Fibroblast of lung (primary cell): ENCODE measurements around the gene IFNL1. TPM values are rescaled to one million over a fixed set of nuclear protein-coding genes. Genes with fewer than 3 reads are reported as not detected.

Source experiments
- DNase-seq, 2 donors: peaks; one replicate each; pipeline versions ENCODE4 v3.0.0 to v3.0.0-alpha.2; 2010; ENCODE audit warnings: low read depth in 2 of 2
- H2AFZ ChIP-seq: 2 replicates; pipeline ENCODE4 v1.5.1; 2012; ENCODE audit warnings: low read length, control low read depth, inconsistent platforms
- H3K27ac ChIP-seq: 2 replicates; pipeline ENCODE4 v1.5.1; 2011; ENCODE audit warnings: low read length, control low read depth; ENCODE audit not compliant: insufficient read depth
- H3K27me3 ChIP-seq: 2 replicates; pipeline ENCODE4 v1.5.1; 2011; ENCODE audit warnings: mild to moderate bottlenecking, low read length; ENCODE audit not compliant: control insufficient read depth, insufficient read depth
- H3K36me3 ChIP-seq: 2 replicates; pipeline ENCODE4 v1.5.1; 2011; ENCODE audit warnings: low read length; ENCODE audit not compliant: control insufficient read depth, insufficient read depth
- H3K4me1 ChIP-seq: 2 replicates; pipeline ENCODE4 v1.5.1; 2011; ENCODE audit warnings: low read length; ENCODE audit not compliant: control insufficient read depth, insufficient read depth; ENCODE audit errors: extremely low read depth
- H3K4me2 ChIP-seq: 2 replicates; pipeline ENCODE4 v1.5.1; 2011; ENCODE audit warnings: low read length, control low read depth; ENCODE audit not compliant: insufficient read depth; ENCODE audit errors: extremely low read depth
- H3K4me3 ChIP-seq, 4 experiments: fragments of 200-600 bp in 1 of 4; sonication (generic) in 1 of 4; replicated peaks in 1 of 4; 2 replicates each; pipeline ENCODE4 v1.5.1; 2011 to 2016; ENCODE audit warnings: low read length in 4 of 4, low read depth in 3 of 4, mild to moderate bottlenecking in 3 of 4, control low read depth in 2 of 4, inconsistent platforms in 1 of 4, mixed read lengths in 1 of 4; ENCODE audit not compliant: insufficient read depth in 1 of 4; ENCODE audit errors: control extremely low read depth in 1 of 4
- H3K79me2 ChIP-seq: 2 replicates; pipeline ENCODE4 v1.5.1; 2012; ENCODE audit warnings: mild to moderate bottlenecking, low read length, inconsistent platforms; ENCODE audit not compliant: control insufficient read depth, insufficient read depth
- H3K9ac ChIP-seq: 2 replicates; pipeline ENCODE4 v1.5.1; 2011; ENCODE audit warnings: mild to moderate bottlenecking, low read length, control low read depth; ENCODE audit not compliant: insufficient read depth
- H3K9me3 ChIP-seq: 2 replicates; pipeline ENCODE4 v1.5.1; 2012; ENCODE audit warnings: low read depth, low read length; ENCODE audit not compliant: control insufficient read depth, insufficient read depth
- H4K20me1 ChIP-seq: 2 replicates; pipeline ENCODE4 v1.5.1; 2011; ENCODE audit warnings: low read length; ENCODE audit not compliant: control insufficient read depth, insufficient read depth; ENCODE audit errors: extremely low read depth
- CTCF ChIP-seq, 2 donors: IDR thresholded peaks in 1 of 2; conservative IDR thresholded peaks in 1 of 2; 1 replicate in 1 of 2; 2 replicates in 1 of 2; pipeline ENCODE4 v1.5.1; 2011 to 2012; ENCODE audit warnings: low read length in 2 of 2, control low read depth in 1 of 2, inconsistent platforms in 1 of 2, low read depth in 1 of 2, mild to moderate bottlenecking in 1 of 2
- EZH2 ChIP-seq: IDR thresholded peaks from 2 replicates; pipeline ENCODE4 v1.5.1; 2012; ENCODE audit warnings: low read length, control low read depth, mild to moderate bottlenecking; ENCODE audit errors: missing control alignments
- polyA plus RNA-seq, 2 donors: library from polyadenylated mRNA; depleted of rRNA in 1 of 2; stranded (reverse) in 1 of 2; unstranded in 1 of 2; fragments of >200 nt; gene quantifications; 2 replicates each; pipeline ENCODE4 v1.2.1, GENCODE V29; 2011 to 2012; ENCODE audit warnings: missing spikeins in 1 of 2
- total RNA-seq: library from RNA; depleted of rRNA; stranded (reverse); fragments of >200 nt; gene quantifications from 2 replicates; pipeline ENCODE4 v1.2.1, GENCODE V29; 2014

Gene IFNL1
- total and polyA plus RNA-seq, 2 donors (not counting 1 experiment from before 2014, with no cell fraction given), result not detected

GRCh38 chr19:39247701-39248664 lies 48.2 kb upstream of the IFNL1 start:
- Histone ChIP-seq H3K79me2 (no peaks in the 10 kb centered on the region), H3K4me2 (no peak overlapping the region), H3K27me3 (peaks cover 30% of the 10 kb centered on the region), H3K4me3 (no peak overlapping the region), H3K9ac (no peak overlapping the region), H2AFZ (no peak overlapping the region), H4K20me1 (no peaks in the 10 kb centered on the region), H3K27ac (no peak overlapping the region), H3K36me3 (no peaks in the 10 kb centered on the region), H3K9me3 (no peaks in the 10 kb centered on the region), H3K4me1 (no peaks in the 10 kb centered on the region)
- TF ChIP-seq EZH2 (peak; percentile 73), CTCF (conservative IDR thresholded peaks at IDR 0.05 in 1 of 2, IDR thresholded peaks at IDR 0.05 in 1 of 2; ENCODE audit: low read depth in 1 of 2, low read length in 2 of 2) (no peak)
- peak in 1 of 2 donors; percentile 23 for DNase-seq

GRCh38 chr19:39248806-39249205 lies 47.4 kb upstream of the IFNL1 start, which contains the start of gene IFNL4:
IFNL4 (minus strand) TSS chr19:39248856.
- H3K4me3 ChIP-seq, result no peak within 1 kb of the TSS
- H3K9ac ChIP-seq, result no peak within 1 kb of the TSS
- H3K36me3 ChIP-seq, result no peaks in the 10 kb centered on the region
- H3K9me3 ChIP-seq, result no peaks in the 10 kb centered on the region
- H3K4me1 ChIP-seq, result no peaks in the 10 kb centered on the region
- no peaks in the 10 kb centered on the region for H4K20me1 ChIP-seq
- no peak within 1 kb of the TSS for H2AFZ ChIP-seq
- no peak for TF ChIP-seq EZH2
- no peak for TF ChIP-seq CTCF (conservative IDR thresholded peaks at IDR 0.05 in 1 of 2, IDR thresholded peaks at IDR 0.05 in 1 of 2; ENCODE audit: low read depth in 1 of 2, low read length in 2 of 2)
- DNase-seq, result no peak
- H3K27ac ChIP-seq, result no peak within 1 kb of the TSS
- H3K27me3 ChIP-seq, result peaks cover 30% of the 10 kb centered on the region
- H3K4me2 ChIP-seq, result no peak within 1 kb of the TSS
- H3K79me2 ChIP-seq, result no peaks in the 10 kb centered on the region

GRCh38 chr19:39251081-39251480 lies 45.1 kb upstream of the IFNL1 start:
- Histone ChIP-seq H3K36me3 (no peaks in the 10 kb centered on the region), H3K9ac (no peak overlapping the region), H3K4me1 (no peaks in the 10 kb centered on the region), H3K27me3 (peaks cover 33% of the 10 kb centered on the region), H4K20me1 (no peaks in the 10 kb centered on the region), H3K27ac (no peak overlapping the region), H3K9me3 (no peaks in the 10 kb centered on the region), H3K4me2 (no peak overlapping the region), H3K4me3 (no peak overlapping the region), H2AFZ (no peak overlapping the region), H3K79me2 (no peaks in the 10 kb centered on the region)
- no peak for TF ChIP-seq CTCF (conservative IDR thresholded peaks at IDR 0.05 in 1 of 2, IDR thresholded peaks at IDR 0.05 in 1 of 2; ENCODE audit: low read depth in 1 of 2, low read length in 2 of 2)
- no peak for TF ChIP-seq EZH2
- DNase-seq, result no peak
